ENCODE results near the gene TSFM.

- TF ChIP-seq, protein P1, sequence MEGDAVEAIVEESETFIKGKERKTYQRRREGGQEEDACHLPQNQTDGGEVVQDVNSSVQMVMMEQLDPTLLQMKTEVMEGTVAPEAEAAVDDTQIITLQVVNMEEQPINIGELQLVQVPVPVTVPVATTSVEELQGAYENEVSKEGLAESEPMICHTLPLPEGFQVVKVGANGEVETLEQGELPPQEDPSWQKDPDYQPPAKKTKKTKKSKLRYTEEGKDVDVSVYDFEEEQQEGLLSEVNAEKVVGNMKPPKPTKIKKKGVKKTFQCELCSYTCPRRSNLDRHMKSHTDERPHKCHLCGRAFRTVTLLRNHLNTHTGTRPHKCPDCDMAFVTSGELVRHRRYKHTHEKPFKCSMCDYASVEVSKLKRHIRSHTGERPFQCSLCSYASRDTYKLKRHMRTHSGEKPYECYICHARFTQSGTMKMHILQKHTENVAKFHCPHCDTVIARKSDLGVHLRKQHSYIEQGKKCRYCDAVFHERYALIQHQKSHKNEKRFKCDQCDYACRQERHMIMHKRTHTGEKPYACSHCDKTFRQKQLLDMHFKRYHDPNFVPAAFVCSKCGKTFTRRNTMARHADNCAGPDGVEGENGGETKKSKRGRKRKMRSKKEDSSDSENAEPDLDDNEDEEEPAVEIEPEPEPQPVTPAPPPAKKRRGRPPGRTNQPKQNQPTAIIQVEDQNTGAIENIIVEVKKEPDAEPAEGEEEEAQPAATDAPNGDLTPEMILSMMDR (conservative IDR thresholded peaks at IDR 0.05; ENCODE audit: low read depth, low read length): no peak
- no peak for TF ChIP-seq EZH2 (IDR thresholded peaks at IDR 0.05; ENCODE audit: borderline replicate concordance, low read depth, low read length, poor library complexity, severe bottlenecking)
These were observed 23.8 kb upstream of the TSFM start for GRCh38 chr12:57758552-57759359.

All from A673 (cell line).